Activated CD8-positive, alpha-beta memory T cell treated with anti-CD3 and anti-CD28 coated beads for 48 hours (primary cell): ENCODE data around the gene RSAD2.
"Not testable (repeated sequence)": the region's sequence is repeated elsewhere in the genome, so short reads cannot be mapped to it uniquely, and the experiment has no call there.

Experiments used
- DNase-seq, 3 experiments: peaks; one replicate each; pipeline ENCODE4 v3.0.0-alpha.2; 2020; ENCODE audit warnings: low read depth in 2 of 3, low spot score in 2 of 3

The RSAD2 gene

DNA sequence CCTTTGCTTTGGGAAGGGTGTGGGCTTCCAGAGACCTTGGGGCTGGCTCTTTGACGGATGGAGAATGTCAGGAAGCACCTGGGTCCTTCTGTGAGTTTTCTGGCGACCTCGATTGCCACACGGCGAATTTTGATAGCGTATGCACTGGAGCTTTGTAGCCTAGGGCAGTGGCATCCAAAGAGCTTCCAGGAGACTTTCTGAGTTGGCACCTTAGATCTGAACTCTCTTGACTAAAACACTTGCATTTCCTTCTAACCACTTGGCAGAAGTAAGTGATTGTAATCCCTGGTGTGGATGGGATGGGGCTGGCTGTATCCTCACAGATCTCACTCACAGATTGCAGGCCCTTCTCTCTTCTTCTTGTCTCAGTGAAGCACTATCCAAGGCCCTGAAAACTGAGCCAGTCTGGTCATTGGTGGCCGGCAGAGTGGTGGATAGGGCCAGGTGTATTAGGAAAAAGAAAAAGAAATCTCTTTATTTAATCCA lies 47.4 kb downstream of the RSAD2 start:
- no peak for DNase-seq

DNA sequence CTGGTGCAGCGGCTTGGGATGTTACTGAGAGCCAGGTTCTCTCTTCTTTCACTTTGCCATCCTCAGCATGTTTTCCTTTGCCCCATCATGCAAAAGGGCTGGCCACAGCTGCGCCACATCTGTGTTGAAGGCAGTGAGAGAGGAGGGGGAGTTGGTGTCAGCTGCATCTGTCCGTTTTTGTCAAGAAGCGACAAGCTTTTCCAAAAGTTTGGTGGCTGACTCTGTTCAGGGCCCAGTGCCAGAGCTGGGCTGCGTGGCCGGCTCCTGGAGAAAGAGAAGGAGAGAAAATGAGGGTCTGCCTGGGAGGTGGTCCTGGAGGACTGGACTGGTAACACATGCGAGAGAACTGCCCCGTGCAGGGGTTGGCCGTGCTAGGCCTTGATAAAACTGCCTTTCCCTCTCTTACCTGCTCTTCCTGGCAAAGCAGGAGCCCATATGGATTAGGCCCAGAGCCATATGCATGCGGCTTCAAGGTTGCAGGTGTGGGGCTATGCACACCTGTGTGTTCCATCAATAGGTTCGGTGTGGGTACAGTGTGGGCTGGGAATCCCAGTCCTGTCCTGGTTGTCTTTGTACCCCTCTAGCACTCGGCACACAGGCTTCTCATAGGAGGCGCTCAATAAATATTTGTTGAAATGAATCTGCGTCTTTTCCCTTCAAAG lies 48.6 kb downstream of the RSAD2 start:
- DNase-seq: no peak

DNA sequence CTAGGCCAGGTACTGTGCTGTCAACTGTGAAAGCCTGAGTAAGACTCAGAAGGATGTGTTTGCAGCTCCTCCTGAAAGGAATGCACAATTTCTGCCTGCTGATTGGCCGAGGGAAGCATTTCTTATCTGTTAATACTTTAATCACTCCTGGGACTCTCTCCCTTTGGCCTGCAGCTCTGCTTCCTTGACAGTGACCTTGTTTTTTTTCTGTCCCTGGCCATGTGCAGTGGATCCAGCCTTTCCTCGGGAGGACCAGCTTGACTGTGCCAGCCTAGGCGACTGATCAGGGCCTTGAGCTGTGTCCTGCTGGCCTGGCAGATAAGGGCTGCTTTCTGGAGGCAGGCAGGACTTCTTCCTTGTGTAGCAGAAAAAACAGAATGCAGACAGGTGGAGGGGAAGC lies 49.6 kb downstream of the RSAD2 start:
- no peak for DNase-seq

DNA sequence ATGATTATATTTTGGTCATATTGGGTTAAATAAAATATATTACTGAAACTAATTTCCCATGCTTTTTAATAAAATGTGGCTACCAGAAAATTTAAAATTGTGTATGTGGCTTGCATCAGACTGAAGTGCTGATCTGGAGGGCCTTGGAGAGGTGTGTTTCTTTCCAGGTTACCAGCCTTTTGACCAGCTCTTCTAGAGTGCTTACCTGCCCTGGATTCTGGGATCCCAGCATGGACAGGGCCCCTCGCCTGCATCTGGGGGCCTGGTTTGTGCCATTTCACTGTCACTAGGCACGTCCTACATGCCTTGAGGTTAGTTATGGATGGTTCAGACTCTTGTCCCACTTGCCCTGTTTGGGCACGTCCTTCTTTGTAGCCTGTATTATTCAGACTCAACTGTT lies 50.2 kb downstream of the RSAD2 start:
- no peak for DNase-seq

DNA sequence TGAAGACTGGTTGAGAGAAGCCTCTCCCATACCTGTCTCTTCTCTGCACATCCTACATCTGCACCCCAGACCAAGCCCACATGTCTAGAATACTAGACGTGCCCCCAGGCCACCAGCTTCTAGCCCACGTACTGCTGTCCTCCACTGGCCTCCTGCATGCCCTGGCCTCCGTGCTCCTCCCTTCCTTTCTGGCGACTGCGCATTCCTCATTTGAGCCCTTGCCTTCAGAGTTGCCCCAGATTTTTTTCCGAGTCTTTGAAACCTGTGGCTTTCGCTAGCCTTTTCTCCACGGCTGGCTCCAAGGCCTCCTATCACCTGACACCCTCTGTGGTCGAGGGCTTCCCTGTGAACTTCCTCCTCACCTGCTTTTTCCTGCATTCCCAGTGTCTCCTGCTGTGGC lies 50.9 kb downstream of the RSAD2 start:
- DNase-seq: no peak

DNA sequence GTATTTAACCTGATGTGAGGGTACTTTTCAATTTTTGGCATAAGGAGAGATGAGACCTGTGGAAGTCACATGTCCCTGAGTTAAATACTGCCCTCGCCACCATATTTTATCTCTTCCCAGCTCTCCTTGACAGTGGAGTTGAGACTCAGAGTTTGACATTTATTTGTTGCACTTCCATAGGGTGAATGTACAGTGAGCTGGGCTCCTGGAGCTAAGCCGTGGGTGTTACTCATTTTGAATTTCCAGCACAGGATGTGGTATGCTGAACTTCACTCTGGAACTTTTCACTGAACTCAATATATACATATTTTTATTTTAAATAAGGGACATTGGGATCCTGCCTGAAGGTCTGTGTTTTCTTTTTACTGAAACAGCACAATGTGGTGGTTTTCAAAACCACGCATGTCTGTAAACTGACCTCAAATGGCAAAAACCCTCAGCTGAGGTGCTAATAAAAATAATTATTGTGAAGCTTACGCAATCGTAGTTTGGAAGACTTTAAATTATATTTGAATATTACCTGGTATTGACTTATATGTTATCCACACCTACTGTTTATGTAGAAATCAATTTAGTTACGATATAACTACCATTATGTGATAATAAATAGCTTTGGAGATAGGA lies 51.7 kb downstream of the RSAD2 start:
- DNase-seq: no peak

DNA sequence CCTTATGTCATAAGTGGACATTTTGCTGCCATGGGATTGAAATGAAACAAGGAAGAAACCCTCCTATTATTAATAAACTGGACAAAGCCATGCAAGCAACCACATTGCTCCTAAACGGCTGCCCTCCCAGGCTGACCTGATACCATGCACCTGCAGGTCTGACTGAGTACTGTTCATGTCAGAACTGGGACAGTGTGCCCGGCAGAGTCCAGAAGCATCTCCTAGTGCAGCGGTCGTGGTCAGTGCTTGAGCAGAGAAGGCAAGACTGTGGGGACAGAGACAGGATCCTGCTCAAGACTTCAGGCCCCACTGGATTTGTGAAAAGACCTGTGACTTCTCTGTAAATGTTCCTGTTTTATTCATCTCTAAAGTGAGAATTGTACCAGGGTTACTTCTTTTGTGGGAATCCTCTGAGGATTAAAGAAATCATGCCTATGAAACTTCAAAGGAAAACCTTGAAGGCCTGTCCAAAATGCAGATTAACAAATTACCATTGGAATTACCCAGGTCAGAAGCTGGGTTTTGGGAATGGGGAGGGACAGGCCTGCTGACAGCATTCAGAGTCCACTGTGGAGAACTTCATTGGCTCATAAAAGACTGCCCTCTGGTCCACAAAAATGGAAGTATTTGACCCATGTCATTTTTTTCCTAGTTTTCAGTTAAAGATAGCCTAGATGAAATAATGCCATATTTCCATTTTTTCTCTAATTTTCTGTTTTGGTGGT lies 53.5 kb downstream of the RSAD2 start:
- no peak for DNase-seq

DNA sequence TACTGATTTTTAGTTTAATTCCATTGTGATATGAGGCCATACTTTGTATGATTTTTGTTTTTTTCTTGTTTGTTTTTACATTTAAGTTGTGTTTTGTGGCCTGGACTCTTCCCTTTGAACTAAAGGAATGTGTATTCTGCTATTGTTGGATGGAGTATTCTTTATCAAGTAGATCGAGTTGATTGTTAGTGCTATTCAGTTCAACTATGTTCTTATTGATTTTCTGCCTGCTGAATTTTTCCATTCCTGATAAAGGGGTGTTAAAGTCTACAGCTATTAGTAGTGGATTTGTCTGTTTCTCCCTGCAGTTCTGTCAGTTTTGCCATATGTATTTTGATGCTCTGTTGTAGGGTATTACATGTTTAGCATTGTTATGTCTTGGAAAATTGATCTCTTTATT lies 54.2 kb downstream of the RSAD2 start:
- no peak for DNase-seq

DNA sequence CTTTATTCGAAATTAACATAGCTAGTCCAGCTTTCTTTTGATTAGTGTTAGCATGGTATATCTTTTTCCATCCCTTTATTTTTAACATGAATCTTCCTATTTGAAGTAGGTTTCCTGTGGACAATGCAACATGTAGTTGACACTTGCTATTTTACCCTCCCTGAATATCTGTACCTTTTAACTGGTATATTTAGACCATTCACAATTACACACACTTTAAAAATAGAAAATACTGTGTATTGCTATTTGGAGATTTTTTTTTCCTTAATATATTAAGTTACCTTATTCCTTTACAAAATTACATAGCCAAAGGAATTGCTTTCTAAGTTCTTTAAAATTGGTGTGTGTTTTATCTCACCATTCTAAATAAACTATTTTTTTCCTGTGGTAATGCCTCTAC lies 54.6 kb downstream of the RSAD2 start:
- DNase-seq: no peak

DNA sequence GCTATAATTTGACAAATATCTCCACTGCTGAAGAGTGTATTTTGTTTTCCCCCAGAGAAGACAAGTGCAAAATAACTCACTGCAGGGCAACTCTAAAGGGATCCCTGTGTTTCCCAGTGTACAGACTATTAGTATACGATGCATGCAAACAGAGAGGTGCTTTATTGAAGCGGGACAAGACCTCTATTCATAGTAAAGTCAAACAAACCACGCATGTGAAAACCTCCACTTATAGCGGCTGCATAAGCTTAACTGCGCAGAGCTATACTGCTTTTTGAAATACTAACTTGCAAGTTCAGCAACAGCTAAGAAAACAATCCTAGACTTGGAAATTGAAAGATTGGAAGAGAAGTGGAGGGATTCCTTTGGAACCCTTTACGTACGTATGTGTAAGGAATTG lies 55.3 kb downstream of the RSAD2 start:
- no peak for DNase-seq

DNA sequence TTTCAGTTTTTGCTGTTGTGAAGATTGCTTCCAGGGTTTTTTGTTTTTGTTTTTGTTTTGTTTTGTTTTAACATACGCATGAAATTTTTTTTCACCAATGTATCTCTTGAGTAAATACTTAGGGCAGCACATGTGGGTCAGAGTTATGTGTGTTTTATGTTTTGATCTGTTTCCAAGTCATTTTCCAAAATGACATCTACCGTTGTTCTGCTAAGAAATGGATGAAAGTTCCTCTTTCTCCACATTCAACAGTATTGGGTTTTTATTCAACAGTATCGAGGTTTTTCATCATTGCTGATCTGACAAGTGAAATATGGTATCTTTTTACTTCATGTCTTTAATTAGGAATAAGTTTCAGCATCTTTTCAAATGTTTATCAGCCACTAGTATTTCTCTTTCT lies 56.3 kb downstream of the RSAD2 start:
- DNase-seq: no peak

DNA sequence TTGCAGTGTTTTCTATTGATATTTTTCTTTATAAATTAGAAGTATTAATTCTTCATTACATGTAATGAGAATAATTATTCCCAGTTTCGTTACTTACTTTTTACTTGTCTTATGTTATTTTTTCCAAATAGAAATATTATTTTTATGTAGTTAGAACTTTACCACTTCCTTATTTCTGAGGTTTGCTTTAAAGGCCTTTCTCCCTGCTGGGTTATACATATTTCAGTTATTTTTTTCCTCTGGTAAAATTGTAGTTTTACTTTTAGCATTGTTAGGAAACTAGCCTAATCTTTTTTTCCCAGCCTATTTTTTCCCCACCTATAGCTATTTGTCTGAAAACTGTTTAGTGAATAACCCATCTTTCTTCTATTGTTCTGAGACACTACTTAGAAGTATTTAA lies 56.8 kb downstream of the RSAD2 start:
- DNase-seq: no peak

DNA sequence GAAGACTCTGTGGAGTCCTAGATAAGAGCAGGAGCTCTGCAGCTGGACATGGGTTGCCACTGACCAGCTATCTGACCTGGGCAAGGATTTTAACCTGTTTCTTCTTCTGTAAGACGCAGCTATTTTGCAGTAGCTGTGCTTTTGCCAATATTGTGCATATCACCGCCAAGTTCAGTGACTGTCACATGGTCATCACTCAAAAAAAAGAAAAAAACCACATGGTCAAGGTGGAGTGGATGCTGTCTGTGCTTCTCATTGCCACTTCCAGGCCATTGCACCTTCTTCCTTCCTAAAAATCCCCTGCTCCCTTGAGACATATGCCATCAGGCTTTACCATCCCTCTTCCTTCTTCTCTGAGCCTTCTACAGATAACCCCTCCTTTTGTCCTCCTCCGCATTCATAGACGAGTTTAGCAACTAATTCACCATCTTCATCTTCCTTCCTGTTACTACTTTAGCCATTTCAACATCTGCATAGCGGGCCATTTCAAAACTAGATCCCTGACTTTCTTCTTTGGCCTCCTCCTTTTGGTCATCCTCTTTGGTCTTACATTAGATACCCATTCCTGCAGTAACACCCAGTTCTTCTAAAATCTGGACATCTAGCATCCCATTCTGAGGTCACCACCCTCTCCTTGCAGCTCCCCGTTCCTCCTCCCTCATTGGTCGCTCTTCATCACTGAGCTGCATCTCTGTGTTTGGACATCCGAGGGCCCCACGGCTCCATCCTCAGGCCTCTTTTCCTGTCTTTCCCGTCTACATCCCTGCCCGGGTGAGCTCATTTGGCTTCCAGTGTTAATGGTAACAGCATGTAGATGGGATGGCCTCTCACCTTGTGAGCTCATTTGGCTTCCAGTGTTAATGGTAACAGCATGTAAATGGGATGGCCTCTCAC lies 57.4 kb downstream of the RSAD2 start:
- no peak for DNase-seq

DNA sequence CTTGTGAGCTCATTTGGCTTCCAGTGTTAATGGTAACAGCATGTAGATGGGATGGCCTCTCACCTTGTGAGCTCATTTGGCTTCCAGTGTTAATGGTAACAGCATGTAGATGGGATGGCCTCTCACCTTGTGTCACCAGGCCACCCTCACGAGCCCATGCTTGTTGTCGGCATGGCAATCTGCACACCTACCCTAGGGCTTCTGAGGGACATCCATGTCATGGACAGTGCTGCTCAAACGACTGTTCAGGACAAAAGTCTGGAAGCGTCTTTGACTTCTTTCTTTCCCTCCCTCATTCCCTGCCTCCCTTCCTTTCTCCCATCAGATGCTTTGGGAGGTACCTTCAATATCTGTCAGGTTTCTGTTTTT lies 58.1 kb downstream of the RSAD2 start:
- not testable (repeated sequence) for DNase-seq

DNA sequence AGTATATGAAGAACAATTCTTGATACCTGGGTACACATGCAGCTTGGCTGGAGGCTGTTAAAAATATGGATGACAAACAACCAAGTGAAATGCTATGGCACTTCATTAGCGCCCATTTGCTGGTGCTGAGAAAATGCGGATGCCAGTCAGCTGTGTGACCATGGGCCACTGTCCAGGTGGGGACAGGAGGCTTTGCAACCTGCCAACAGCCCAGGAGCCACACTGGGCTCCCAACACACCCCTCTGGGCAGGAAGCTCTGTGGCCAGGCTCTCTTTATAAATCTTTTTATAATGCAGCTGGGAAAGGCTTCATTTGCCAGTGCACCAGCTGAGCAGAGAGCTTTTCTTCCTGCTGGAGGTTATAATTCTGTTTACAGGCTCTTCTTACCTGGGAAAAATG lies 59.6 kb downstream of the RSAD2 start:
- DNase-seq: no peak

DNA sequence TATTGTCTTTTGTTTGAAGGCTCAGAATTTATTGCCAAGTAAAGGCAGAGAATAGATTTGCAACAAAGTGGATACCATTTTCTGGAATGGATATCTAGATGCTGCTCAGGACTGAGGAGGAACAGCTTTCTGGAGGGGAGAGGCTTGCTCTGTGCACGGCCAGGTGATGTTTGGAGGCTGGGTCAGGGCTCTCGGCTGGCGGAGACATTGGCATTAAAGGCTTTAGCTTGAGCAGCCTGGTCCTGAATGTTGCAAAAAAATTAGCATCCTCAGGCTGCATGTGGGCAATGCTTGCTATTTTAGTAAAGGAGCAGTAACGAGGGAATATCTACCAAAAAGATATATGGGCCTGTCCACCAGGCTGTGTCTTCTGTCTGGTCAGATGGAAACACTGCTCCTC lies 60.0 kb downstream of the RSAD2 start:
- DNase-seq: no peak

DNA sequence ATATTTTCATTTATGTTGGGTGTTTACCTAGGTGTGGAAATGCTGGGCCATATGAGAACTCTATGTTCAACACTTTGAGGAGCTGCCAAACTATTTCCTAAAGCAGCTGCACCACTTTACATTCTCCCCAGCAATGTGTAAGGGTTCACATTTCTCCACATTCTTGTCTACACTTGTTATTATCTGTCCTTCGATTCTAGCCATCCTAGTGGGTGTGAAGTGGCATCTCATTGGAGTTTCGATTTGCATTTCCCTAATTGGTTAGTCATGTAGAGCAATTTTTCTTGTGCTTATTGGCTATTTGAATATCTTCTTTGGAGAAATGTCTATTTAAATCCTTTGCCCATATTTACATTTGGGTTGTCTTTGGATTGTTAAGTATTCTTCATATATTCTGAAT lies 61.5 kb downstream of the RSAD2 start:
- no peak for DNase-seq

DNA sequence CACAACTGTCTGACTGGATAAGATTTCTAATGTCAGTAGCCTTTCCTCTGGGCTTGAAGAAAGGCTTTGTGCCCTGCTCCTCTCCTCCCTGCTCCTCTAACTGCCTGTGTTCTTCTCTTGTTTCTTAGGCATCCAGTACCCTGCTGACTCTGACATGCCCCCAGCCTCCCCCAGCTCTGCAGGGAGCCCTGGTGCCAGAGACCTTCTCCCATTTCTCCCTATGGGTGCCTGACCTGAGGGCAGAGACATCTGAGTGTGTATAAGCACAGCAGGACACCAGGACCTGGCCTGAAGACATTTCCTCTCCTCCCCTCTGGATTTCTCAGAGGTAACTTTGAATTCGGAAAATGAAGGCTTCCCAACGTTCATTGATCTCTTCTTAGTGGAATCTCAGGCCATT lies 63.2 kb downstream of the RSAD2 start:
- no peak for DNase-seq

DNA sequence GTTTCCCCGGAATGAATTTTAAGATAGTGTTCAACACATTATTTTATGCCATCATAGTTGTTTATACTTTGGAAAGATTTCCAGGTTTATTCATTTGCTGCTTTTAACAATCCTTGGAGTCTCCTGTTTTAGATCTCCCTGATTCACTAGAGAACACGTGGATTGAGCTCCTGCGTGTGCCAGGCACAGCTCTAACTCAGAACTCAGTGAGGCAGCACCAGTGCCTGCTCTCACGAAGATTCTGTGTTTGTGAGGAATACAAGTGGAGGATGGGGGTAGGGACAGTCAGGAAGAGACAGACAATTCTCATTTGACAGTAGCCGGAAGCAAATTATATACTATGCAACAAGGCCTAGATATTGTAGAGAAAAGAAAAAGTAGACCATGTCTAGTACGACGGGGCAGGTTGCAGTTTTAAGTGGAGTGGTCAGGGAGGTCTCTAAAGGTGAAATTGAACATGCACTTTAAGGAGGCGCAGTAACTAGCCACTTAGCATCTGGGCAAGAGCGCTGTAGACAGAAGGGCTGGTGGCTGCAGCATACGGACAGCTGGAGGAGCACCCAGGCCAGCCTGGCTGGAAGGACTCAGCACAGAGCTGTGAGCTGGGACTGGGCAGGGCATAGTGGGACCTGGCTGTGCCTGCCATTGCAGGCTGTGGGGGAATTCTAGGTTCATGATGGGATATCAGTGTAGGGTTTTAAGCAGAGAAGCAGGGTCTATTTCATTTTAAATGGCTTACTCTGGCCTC lies 63.9 kb downstream of the RSAD2 start:
- no peak for DNase-seq

DNA sequence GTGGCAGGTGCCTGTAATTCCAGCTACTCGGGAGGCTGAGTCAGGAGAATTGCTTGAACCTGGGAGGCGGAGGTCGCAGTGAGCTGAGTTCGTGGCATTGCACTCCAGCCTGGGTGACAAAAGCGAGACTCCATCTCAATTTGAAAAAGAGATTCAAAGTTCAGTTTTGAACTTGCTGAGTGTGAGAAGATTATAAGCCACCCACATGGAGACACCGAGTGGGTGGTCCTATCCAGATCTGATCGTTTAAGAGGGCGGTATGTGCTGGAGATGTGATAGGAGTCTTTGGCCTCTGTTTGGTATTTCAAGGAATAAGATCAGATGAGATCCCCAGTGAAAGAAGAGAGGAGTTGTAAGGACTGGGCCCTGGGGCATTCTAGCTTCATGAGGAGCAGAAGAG lies 65.3 kb downstream of the RSAD2 start:
- DNase-seq: no peak

DNA sequence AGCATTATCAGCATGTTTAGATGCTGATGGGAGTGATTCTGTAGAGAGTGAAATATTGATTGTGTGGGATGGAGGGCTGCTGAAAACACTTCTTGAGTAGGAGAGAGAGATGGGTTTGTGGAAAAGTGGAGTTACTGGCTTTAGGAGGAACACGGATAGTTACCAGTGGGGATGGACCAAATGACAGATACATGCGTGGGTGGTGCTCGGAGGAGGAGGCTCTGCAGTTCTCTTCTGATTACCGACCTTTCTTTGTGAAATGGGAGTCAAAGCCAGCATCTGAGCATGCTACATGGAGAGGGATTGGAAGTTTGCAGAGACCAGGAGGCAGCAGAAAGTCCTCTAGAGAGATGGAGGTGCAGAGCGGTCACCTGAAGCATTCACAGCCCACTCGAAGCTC lies 65.9 kb downstream of the RSAD2 start:
- DNase-seq: no peak
